Right atrium auricular region (tissue), 2 donors: Measurements from ENCODE around the gene SLC22A23. TPM values are rescaled to one million over a fixed set of nuclear protein-coding genes. Genes with fewer than 3 reads are reported as not detected.

Experiments used
- DNase-seq: peaks from one replicate; pipeline ENCODE4 v3.0.0-alpha.2; 2019; ENCODE audit warnings: low spot score
- H3K27ac ChIP-seq, 2 donors: fragments of 200-600 bp; sonication (generic); 1 replicate in 1 of 2; 2 replicates in 1 of 2; pipeline ENCODE4 v1.5.1; 2016 to 2019
- H3K27me3 ChIP-seq, 2 donors: fragments of 200-600 bp; sonication (generic); one replicate each; pipeline versions ENCODE4 v1.5.1 to v1.6.0; 2017 to 2019
- H3K36me3 ChIP-seq: fragments of 200-600 bp; sonication (generic); one replicate; pipeline ENCODE4 v1.5.1; 2016
- H3K4me1 ChIP-seq, 2 donors: fragments of 200-600 bp; sonication (generic); one replicate each; pipeline versions ENCODE4 v1.5.1 to v1.6.0; 2017 to 2019
- H3K4me3 ChIP-seq, 2 donors: fragments of 200-600 bp; sonication (generic); 1 replicate in 1 of 2; 2 replicates in 1 of 2; pipeline ENCODE4 v1.5.1; 2017 to 2019; ENCODE audit warnings: mild to moderate bottlenecking in 1 of 2, moderate library complexity in 1 of 2
- H3K9me3 ChIP-seq, 2 donors: fragments of 200-600 bp; sonication (generic); one replicate each; pipeline ENCODE4 v1.5.1; 2019
- total RNA-seq, 2 donors: library from RNA; depleted of rRNA; stranded (reverse); fragments of >200 nt; gene quantifications; one replicate each; pipeline ENCODE4 v1.1.0, GENCODE V29; 2016
- TF ChIP-seq, protein P1 (sequence below), 2 donors: fragments of 200-600 bp; sonication (generic); IDR thresholded peaks; one replicate each; pipeline ENCODE4 v1.5.1; 2019; ENCODE audit warnings: antibody characterized with exemption in 2 of 2

The SLC22A23 gene
- total RNA-seq, 2 donors from 2014 or later, result 2.9 to 7.2 TPM

DNA sequence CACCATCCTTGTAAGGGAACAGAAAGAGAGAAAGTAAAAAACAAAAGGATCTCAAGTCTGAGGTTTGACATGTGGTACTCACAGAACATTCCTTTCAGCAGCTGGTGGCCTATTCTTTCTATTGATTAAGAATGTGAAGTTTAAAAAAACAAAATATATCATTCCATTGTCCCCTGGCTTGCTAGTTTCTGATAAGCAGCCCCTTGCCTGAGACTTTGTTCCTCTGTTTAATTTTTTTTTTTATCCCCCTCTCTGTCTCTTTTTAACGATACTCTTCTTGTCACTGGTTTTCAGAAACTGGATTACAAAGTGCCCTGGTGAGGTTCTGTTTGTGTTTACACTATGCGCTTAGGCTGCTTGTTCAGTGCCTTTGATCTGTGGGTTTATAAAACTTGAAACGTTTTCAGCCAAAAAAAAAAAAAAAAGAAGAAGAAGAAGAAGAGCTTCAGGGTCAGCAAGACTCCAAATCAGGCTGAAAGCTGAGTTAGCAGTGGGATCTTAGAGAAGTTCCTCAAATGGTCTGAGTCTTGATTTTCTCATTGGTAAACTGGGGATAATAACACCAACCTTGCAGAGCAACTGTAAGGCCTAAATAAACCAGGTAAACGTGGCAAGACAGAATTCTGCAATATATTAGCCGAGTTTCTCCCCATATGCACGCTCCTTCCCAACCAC, 45.1 kb upstream of the SLC22A23 start:
- no peaks in the 10 kb centered on the region for H3K27me3 ChIP-seq
- TF ChIP-seq, protein P1, sequence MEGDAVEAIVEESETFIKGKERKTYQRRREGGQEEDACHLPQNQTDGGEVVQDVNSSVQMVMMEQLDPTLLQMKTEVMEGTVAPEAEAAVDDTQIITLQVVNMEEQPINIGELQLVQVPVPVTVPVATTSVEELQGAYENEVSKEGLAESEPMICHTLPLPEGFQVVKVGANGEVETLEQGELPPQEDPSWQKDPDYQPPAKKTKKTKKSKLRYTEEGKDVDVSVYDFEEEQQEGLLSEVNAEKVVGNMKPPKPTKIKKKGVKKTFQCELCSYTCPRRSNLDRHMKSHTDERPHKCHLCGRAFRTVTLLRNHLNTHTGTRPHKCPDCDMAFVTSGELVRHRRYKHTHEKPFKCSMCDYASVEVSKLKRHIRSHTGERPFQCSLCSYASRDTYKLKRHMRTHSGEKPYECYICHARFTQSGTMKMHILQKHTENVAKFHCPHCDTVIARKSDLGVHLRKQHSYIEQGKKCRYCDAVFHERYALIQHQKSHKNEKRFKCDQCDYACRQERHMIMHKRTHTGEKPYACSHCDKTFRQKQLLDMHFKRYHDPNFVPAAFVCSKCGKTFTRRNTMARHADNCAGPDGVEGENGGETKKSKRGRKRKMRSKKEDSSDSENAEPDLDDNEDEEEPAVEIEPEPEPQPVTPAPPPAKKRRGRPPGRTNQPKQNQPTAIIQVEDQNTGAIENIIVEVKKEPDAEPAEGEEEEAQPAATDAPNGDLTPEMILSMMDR (IDR thresholded peaks at IDR 0.05), result no peak
- H3K9me3 ChIP-seq, result no peaks in the 10 kb centered on the region
- H3K36me3 ChIP-seq, result no peaks in the 10 kb centered on the region
- DNase-seq, result no peak
- H3K4me1 ChIP-seq, result no peaks in the 10 kb centered on the region
- H3K4me3 ChIP-seq, result no peak overlapping the region
- H3K27ac ChIP-seq, result no peak overlapping the region

DNA sequence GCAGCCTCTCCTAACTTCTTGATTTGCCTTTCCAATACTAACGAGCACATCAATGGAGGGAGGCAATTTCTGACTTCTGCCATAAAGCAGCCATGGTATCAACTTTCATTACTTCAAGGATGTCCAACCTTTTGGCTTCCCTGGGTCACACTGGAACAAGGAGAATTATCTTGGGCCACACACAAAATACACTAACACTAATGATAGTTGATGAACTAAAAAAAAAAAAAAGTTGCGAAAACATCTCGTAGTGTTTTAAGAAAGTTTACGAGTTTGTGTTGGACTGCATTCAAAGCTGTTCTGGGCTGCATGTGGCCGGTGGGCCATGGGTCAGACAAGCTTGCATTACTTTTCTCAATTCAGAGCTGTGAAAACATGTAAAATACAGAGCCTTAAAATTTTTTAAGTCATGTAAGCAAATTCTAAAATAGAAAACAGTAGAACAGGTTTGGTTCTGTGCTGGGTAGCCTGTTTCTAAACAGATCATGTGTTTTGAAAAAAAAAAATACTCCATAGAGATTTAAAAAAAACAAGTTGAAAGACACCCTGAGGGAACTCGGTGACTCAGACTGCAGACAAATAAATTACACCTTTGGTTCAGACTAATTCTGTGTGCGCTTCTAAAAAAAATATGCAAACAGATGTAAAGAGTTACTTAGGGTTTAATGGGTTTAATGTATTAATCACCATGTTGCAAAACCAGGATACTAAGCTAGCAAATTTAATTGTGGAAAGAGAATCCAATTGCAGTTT, 43.6 kb upstream of the SLC22A23 start:
- Histone ChIP-seq H3K27me3 (no peaks in the 10 kb centered on the region), H3K9me3 (peaks cover 0 to under 1% of the 10 kb centered on the region in 2 donors), H3K36me3 (no peaks in the 10 kb centered on the region), H3K4me3 (no peak overlapping the region), H3K27ac (no peak overlapping the region), H3K4me1 (no peaks in the 10 kb centered on the region)
- TF ChIP-seq, protein P1 (IDR thresholded peaks at IDR 0.05), result no peak
- no peak for DNase-seq

DNA sequence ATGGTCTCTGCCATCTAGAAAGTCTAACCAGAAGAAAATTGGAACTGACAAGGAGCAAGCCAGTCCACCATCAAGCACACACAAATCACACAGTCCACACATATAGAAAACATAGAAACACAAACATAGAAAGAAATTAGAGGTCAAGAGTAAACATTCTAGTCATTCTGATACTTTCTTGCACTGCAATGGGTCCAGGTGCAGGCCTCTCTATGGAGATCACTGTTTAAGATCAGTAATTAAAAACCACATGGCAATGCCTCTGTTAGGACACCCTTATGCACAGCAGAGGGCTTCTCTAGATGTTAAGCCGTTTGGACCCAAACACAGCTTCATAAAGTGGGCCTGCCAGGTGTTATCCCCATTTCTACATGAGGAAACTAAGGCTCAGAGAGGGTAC, 42.8 kb upstream of the SLC22A23 start:
- no peak overlapping the region for H3K4me3 ChIP-seq
- H3K9me3 ChIP-seq, result peaks cover 0 to 5% of the 10 kb centered on the region in 2 donors
- no peak for DNase-seq
- no peaks in the 10 kb centered on the region for H3K36me3 ChIP-seq
- TF ChIP-seq, protein P1 (IDR thresholded peaks at IDR 0.05), result no peak
- no peaks in the 10 kb centered on the region for H3K27me3 ChIP-seq
- no peaks in the 10 kb centered on the region for H3K4me1 ChIP-seq
- no peak overlapping the region for H3K27ac ChIP-seq

DNA sequence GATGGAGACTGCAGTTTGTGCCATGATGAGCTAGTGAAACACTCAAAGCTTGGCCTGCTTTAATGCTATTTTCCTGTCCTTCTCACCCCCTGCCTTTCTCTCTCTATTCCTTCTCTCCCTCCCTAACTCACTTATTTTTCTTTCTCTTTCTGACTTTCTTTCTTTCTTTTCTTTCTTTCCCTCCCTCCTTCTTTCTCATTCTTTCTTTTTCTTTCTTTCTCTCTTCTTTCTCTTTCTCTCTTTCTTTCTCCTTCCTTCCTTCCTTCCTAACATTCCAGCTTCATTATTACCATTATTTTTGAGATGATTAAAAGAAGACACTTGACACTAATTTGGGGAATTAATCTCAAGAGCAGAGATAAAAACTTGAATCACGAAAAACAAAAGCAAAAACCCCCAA, 39.5 kb upstream of the SLC22A23 start:
- peaks cover 0 to 5% of the 10 kb centered on the region in 2 donors for H3K9me3 ChIP-seq
- H3K4me1 ChIP-seq, result no peaks in the 10 kb centered on the region
- H3K36me3 ChIP-seq, result no peaks in the 10 kb centered on the region
- H3K27me3 ChIP-seq, result no peaks in the 10 kb centered on the region
- H3K4me3 ChIP-seq, result no peak overlapping the region
- DNase-seq, result no peak
- H3K27ac ChIP-seq, result no peak overlapping the region
- TF ChIP-seq, protein P1 (IDR thresholded peaks at IDR 0.05), result no peak

DNA sequence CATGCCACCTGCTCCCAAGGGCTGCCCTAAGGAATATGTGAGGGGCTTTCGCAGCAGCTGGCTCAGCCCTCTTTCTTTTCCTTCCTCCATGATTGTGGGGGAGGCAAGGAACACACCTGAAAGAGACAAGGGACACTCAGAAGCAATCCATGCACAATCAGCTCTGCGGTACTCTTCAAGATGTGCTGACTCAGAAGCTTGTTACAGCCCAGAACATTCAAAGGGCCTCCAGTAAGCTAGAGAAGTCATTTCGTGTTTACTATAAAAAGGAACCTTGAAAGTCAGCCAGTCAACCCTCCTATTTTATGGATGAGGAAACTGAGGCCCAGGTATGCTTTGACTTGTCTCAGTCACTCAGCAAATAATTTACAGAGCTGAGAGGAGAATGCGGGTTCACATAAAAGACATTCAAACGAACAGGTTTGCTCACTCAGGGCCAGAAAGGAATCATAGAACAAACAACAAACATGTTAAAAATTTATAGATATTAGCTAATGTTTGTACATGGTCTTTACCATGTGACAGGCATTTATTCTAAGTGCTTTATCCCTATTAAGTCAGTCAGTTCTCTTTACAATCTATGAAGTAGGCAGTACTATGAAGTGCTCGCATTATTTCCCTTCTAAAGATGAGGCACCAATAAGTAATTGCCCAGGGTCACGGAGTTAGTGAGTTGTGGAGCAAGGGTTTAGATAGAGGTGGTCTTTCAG, 37.7 kb upstream of the SLC22A23 start:
- TF ChIP-seq, protein P1 (IDR thresholded peaks at IDR 0.05), result no peak
- H3K9me3 ChIP-seq, result peaks cover 0 to 5% of the 10 kb centered on the region in 2 donors
- no peak for DNase-seq

More for the DNA sequence above, 37.7 kb upstream of the SLC22A23 start:
- H3K27me3 ChIP-seq, result no peaks in the 10 kb centered on the region
- H3K4me1 ChIP-seq, result no peaks in the 10 kb centered on the region
- H3K4me3 ChIP-seq, result no peak overlapping the region
- H3K36me3 ChIP-seq, result no peaks in the 10 kb centered on the region
- no peak overlapping the region for H3K27ac ChIP-seq
